Mesendoderm (in vitro differentiated cells): ENCODE data around the gene LTO1.

ENCODE experiments used
- DNase-seq: peaks from one replicate; pipeline ENCODE4 v3.0.0; 2013
- H2AK5ac ChIP-seq: 2 replicates; pipeline ENCODE4 v1.6.1; 2013; ENCODE audit warnings: low read length, inconsistent platforms
- H2BK120ac ChIP-seq: 2 replicates; pipeline ENCODE4 v1.6.1; 2013; ENCODE audit warnings: low read depth, mild to moderate bottlenecking, low read length, moderate library complexity, mixed read lengths
- H2BK15ac ChIP-seq: replicated peaks from 2 replicates; pipeline ENCODE4 v1.6.1; 2013; ENCODE audit warnings: low read depth, mild to moderate bottlenecking, moderate library complexity
- H2BK5ac ChIP-seq: 2 replicates; pipeline ENCODE4 v1.6.1; 2013; ENCODE audit warnings: low read length, inconsistent platforms
- H3K18ac ChIP-seq: 2 replicates; pipeline ENCODE4 v1.6.1; 2013; ENCODE audit warnings: mild to moderate bottlenecking, low read length, mixed read lengths
- H3K23ac ChIP-seq: one replicate; pipeline ENCODE4 v1.6.1; 2013; ENCODE audit warnings: low read length
- H3K27ac ChIP-seq: 2 replicates; pipeline ENCODE4 v1.5.1; 2013; ENCODE audit warnings: low read depth, mild to moderate bottlenecking, inconsistent platforms, low read length, moderate library complexity
- H3K27me3 ChIP-seq: 2 replicates; pipeline ENCODE4 v1.6.1; 2013; ENCODE audit warnings: low read length, control low read depth, mild to moderate bottlenecking, inconsistent platforms; ENCODE audit not compliant: insufficient read depth, poor library complexity
- H3K36me3 ChIP-seq: 2 replicates; pipeline ENCODE4 v1.6.1; 2013; ENCODE audit warnings: low read length, inconsistent platforms; ENCODE audit not compliant: control insufficient read depth, insufficient read depth
- H3K4ac ChIP-seq: one replicate; pipeline ENCODE4 v1.6.1; 2013; ENCODE audit warnings: low read depth, mild to moderate bottlenecking, low read length, moderate library complexity
- H3K4me1 ChIP-seq: 2 replicates; pipeline ENCODE4 v1.6.1; 2013; ENCODE audit warnings: low read depth, low read length, inconsistent platforms; ENCODE audit not compliant: control insufficient read depth
- H3K4me2 ChIP-seq: 2 replicates; pipeline ENCODE4 v1.6.1; 2013; ENCODE audit warnings: low read length
- H3K4me3 ChIP-seq: 2 replicates; pipeline ENCODE4 v1.5.1; 2013; ENCODE audit warnings: mild to moderate bottlenecking, low read length
- H3K56ac ChIP-seq: one replicate; pipeline ENCODE4 v1.6.1; 2013; ENCODE audit warnings: low read length
- H3K79me1 ChIP-seq: 2 replicates; pipeline ENCODE4 v1.6.1; 2013; ENCODE audit warnings: low read length, inconsistent platforms
- H3K79me2 ChIP-seq: 2 replicates; pipeline ENCODE4 v1.6.1; 2013; ENCODE audit warnings: mild to moderate bottlenecking, low read length; ENCODE audit not compliant: control insufficient read depth, insufficient read depth
- H3K9ac ChIP-seq: 2 replicates; pipeline ENCODE4 v1.6.1; 2013; ENCODE audit warnings: low read length, inconsistent platforms
- H4K5ac ChIP-seq: one replicate; pipeline ENCODE4 v1.6.1; 2013; ENCODE audit warnings: low read length
- H4K8ac ChIP-seq: one replicate; pipeline ENCODE4 v1.6.1; 2013; ENCODE audit warnings: low read depth, mild to moderate bottlenecking, control low read depth, low read length, moderate library complexity
- WGBS: extraction: QIAGEN DNeasy Blood & Tissue Kit; methylation state at CpG from one replicate; pipeline ENCODE4 v1.1.7; 2013; ENCODE audit warnings: low lambda C conversion rate, missing lambda C conversion rate; ENCODE audit not compliant: insufficient coverage; ENCODE audit errors: extremely low coverage; 5-methylcytosine and 5-hydroxymethylcytosine counted together

Gene LTO1

DNA sequence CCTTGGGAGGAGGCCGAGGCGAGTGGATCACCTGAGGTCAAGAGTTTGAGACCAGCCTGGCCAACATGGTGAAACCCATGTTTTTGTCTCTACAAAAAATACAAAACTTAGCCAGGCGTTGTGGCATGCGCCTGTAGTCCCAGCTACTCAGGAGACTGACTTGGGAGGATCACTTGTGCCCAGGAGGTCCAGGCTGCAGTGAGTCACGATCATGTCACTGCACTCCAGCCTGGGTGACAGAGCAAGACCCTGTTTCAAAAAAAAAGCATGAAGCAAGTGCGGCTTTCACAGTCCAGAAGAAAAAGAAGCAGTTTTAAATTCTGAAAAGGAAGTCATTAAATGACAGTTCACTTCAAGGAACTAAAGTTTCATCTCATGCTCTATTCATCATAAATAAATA, 7.1 kb upstream of the LTO1 start:
- Histone ChIP-seq H3K9ac (no peak overlapping the region), H3K36me3 (no peaks in the 10 kb centered on the region), H4K5ac (no peak overlapping the region), H3K27ac (no peak overlapping the region), H3K79me1 (no peaks in the 10 kb centered on the region), H2AK5ac (no peak overlapping the region), H3K4me3 (no peak overlapping the region), H3K4me2 (no peak overlapping the region), H3K23ac (no peak overlapping the region), H3K4me1 (no peaks in the 10 kb centered on the region), H2BK5ac (no peak overlapping the region), H4K8ac (no peak overlapping the region), H3K4ac (no peak overlapping the region), H2BK120ac (no peak overlapping the region), H3K27me3 (no peaks in the 10 kb centered on the region), H3K18ac (no peak overlapping the region), H3K79me2 (no peaks in the 10 kb centered on the region), H3K56ac (no peak overlapping the region), H2BK15ac (no peak overlapping the region)
- no peak for DNase-seq
- WGBS = no CpG with 5 or more reads among the region's 6 CpGs

DNA sequence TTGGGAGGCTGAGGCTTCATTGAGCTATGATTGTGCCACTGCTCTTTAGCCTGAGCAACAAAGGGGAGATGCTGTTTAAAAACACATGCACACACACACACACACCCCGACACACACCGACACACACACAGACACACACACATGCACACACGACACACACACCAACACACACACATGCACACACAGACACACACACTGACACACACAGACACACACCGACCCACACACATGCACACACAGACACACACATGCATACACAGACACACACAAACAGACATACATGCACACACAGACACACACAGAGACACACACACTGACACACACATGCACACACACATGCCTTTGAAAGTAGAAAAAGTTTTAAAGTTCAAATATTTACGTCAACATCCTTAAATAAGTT, 5.5 kb upstream of the LTO1 start:
- Histone ChIP-seq H3K9ac (no peak overlapping the region), H3K79me2 (no peaks in the 10 kb centered on the region), H3K4me2 (no peak overlapping the region), H3K27ac (no peak overlapping the region), H3K23ac (no peak overlapping the region), H2BK120ac (no peak overlapping the region), H3K79me1 (no peaks in the 10 kb centered on the region), H3K4me1 (no peaks in the 10 kb centered on the region), H3K36me3 (no peaks in the 10 kb centered on the region), H2AK5ac (no peak overlapping the region), H3K27me3 (no peaks in the 10 kb centered on the region), H4K8ac (no peak overlapping the region), H2BK5ac (no peak overlapping the region), H3K4me3 (no peak overlapping the region), H2BK15ac (no peak overlapping the region), H3K56ac (no peak overlapping the region), H4K5ac (no peak overlapping the region), H3K18ac (no peak overlapping the region), H3K4ac (no peak overlapping the region)
- no CpG with 5 or more reads among the region's 5 CpGs for WGBS
- no peak for DNase-seq

DNA sequence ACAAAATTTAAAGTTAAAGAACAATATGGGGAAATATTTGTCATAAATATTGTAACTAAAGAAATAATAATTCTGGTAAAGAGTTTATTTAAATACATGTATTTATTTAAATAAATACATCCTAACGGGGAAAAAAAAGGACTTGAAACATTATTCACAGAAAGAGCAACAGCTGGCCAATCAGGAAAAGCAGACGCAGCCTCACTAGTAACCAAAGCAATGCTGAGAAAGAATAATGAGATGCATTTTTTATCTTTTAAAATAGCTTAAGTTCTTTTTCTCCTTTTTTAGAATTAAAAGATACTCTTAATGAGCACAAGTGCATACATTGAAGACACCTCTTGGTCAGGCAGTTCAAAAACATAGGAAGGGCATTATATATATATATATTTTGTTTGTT, 2.6 kb upstream of the LTO1 start:
- Histone ChIP-seq H2BK5ac (no peak overlapping the region), H3K27me3 (no peaks in the 10 kb centered on the region), H3K4me1 (peaks cover 1% of the 10 kb centered on the region), H3K79me1 (peaks cover 8% of the 10 kb centered on the region), H3K18ac (no peak overlapping the region), H4K8ac (no peak overlapping the region), H3K36me3 (no peaks in the 10 kb centered on the region), H2BK15ac (no peak overlapping the region), H3K79me2 (peaks cover 10% of the 10 kb centered on the region), H4K5ac (no peak overlapping the region), H3K4me2 (no peak overlapping the region), H2BK120ac (no peak overlapping the region), H2AK5ac (no peak overlapping the region), H3K56ac (no peak overlapping the region), H3K4ac (no peak overlapping the region), H3K4me3 (no peak overlapping the region), H3K23ac (no peak overlapping the region), H3K9ac (no peak overlapping the region), H3K27ac (no peak overlapping the region)
- no CpG with 5 or more reads among the region's 2 CpGs for WGBS
- DNase-seq = no peak

DNA sequence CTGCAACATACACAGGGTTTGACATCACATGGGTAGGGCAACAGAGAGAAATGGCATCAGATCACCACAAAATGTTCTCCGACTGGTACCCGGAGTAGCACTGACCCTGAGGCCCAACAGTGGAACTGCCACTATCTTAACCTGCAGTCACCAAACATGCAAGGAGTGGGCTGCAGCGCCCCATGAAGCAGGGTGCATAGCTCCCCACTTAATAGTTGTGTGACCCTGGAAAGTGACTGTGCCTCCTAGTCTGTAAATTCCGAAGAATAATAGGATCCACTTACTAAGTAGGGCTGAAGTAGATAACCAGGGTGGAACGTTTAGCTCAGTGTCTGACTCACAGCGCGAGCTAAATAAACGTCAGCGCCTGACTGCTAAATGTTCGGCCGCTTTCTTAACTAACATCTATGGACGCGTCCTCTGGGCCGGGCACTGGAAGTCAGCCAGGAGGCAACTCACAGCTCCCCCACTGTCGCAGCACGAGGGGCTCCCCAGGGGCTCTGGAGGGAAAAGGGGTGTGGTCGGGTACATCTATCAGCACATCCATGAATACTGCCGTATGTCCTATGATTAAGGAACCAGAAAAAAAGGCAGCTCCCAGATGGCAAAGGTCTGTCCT, 777 bp downstream of the LTO1 start:
- WGBS = no CpG with 5 or more reads among the region's 18 CpGs
- Histone ChIP-seq H3K27me3 (no peaks in the 10 kb centered on the region), H3K79me2 (peaks cover 10% of the 10 kb centered on the region), H2BK5ac (no peak overlapping the region), H2BK120ac (no peak overlapping the region), H3K9ac (peak overlapping the region; percentile 92), H3K36me3 (peaks cover 4% of the 10 kb centered on the region), H4K5ac (no peak overlapping the region), H3K56ac (peak overlapping the region; percentile 97), H3K4ac (no peak overlapping the region), H3K18ac (no peak overlapping the region), H4K8ac (no peak overlapping the region), H2AK5ac (peak overlapping the region; percentile 47), H3K79me1 (peaks cover 12% of the 10 kb centered on the region), H3K23ac (no peak overlapping the region), H3K27ac (no peak overlapping the region), H3K4me3 (peak overlapping the region; percentile 84), H3K4me2 (peak overlapping the region; percentile 67), H2BK15ac (no peak overlapping the region), H3K4me1 (peaks cover 1% of the 10 kb centered on the region)
- no peak for DNase-seq

DNA sequence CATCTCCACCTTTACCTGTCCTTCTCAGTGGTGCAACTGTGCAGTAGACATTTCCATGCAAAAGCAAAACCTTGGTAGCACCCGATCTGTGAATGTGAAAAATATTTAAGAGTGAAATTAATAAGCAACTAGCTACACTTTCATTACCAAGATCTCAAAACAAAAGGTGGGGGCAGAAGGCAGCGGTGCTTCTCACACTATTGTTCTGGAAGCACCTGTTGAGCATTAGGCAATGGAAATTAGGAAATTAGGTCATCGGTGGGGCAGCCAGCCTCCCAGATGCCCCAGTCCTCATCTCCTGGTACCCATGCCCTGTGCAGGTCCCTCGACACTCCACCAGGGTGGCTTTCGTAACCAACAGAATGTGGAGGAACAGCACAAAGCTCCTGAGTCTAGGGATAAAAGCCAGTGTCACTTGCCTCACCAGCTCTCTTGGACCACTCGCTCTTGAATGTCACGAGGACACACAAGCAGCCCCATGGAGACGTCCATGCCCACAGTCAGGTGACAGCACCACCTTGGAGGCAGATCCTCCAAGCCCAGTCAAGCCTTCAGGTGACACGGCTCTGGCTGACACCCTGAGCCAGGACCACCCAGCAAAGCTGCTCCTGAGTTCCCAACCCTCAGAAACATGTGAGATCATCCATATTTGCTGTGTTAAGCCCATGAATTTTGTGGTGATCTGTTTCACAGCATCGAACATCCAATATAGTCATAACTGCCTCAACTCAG, 3.3 kb downstream of the LTO1 start:
- Histone ChIP-seq H3K79me2 (peaks cover 10% of the 10 kb centered on the region), H3K9ac (no peak overlapping the region), H3K79me1 (peaks cover 14% of the 10 kb centered on the region)

More for the DNA sequence above, 3.3 kb downstream of the LTO1 start:
- no peak overlapping the region for H3K23ac ChIP-seq
- H3K4me3 ChIP-seq = no peak overlapping the region
- H2AK5ac ChIP-seq = no peak overlapping the region
- DNase-seq = no peak
- peaks cover 7% of the 10 kb centered on the region for H3K36me3 ChIP-seq
- no peak overlapping the region for H2BK5ac ChIP-seq
- H3K27me3 ChIP-seq = no peaks in the 10 kb centered on the region
- WGBS = no CpG with 5 or more reads among the region's 10 CpGs
- H3K4me1 ChIP-seq = peaks cover 1% of the 10 kb centered on the region
- H4K5ac ChIP-seq = no peak overlapping the region
- H3K4me2 ChIP-seq = no peak overlapping the region
- no peak overlapping the region for H2BK120ac ChIP-seq
- no peak overlapping the region for H3K56ac ChIP-seq
- H3K4ac ChIP-seq = no peak overlapping the region
- H4K8ac ChIP-seq = no peak overlapping the region
- no peak overlapping the region for H3K27ac ChIP-seq
- H2BK15ac ChIP-seq = no peak overlapping the region
- H3K18ac ChIP-seq = no peak overlapping the region
